K562 (cell line): Measurements from ENCODE around the gene C1orf74. TPM values are rescaled to one million over a fixed set of nuclear protein-coding genes. Genes with fewer than 3 reads are reported as not detected.

Experiments
- ATAC-seq: fragments of 200-7000 bp; cut with Tn5 transposase; 3 replicates; pipeline ENCODE4 v1.9.1; 2020; ENCODE audit warnings: moderate library complexity
- BruUV-seq: library from RNA; stranded (reverse); fragments of 400-500 nt; replicated peaks from 2 replicates; lab custom pipeline; 2021; lab: Mats Ljungman, UMichigan
- CTCF ChIA-PET: fragments of 300-600 bp; formaldehyde crosslinking; extraction: SDS; loops from one replicate; lab custom pipeline; 2021; ENCODE audit warnings: low intra/inter-chr PET ratio; lab: Yijun Ruan, JAX
- POLR2A ChIA-PET: fragments of 300-600, 350-650 bp; sonication (Branson Sonifier 250); formaldehyde crosslinking; extraction: SDS; loops from one replicate; lab custom pipeline; 2021; ENCODE audit warnings: antibody characterized with exemption, inconsistent platforms; lab: Yijun Ruan, JAX
- DNase-seq, 4 experiments: peaks; one replicate each; pipeline versions ENCODE4 v3.0.0 to v3.0.0-alpha.2; 2011 to 2018; ENCODE audit warnings: low spot score in 3 of 4, mixed read lengths in 3 of 4; ENCODE audit errors: extremely low read depth in 1 of 4
- FAIRE-seq: peaks from 2 replicates; lab custom pipeline; 2011; peaks lifted over from hg19 to GRCh38; lab: Jason Lieb, UNC
- H2AFZ ChIP-seq: 2 replicates; pipeline ENCODE4 v1.6.0; 2011; ENCODE audit warnings: low read depth, low read length, control low read depth, inconsistent platforms
- H3K27ac ChIP-seq: fragments of 200-600 bp; 3 replicates; pipeline ENCODE4 v1.8.0; 2011; ENCODE audit warnings: low read depth, mild to moderate bottlenecking, control low read depth, inconsistent platforms, low read length, moderate library complexity, mixed read lengths; ENCODE audit errors: extremely low read depth
- H3K27me3 ChIP-seq, 2 experiments: fragments of 300-600 bp in 1 of 2; 2 replicates in 1 of 2; 3 replicates in 1 of 2; pipeline versions ENCODE4 v1.6.0 to v1.8.0; 2011; ENCODE audit warnings: inconsistent platforms in 2 of 2, low read length in 2 of 2, mild to moderate bottlenecking in 1 of 2, mixed read lengths in 1 of 2, moderate library complexity in 1 of 2; ENCODE audit not compliant: control insufficient read depth in 2 of 2, insufficient read depth in 2 of 2
- H3K36me3 ChIP-seq: fragments of 300-600 bp; 3 replicates; pipeline ENCODE4 v1.8.0; 2011; ENCODE audit warnings: mild to moderate bottlenecking, low read length, inconsistent platforms; ENCODE audit not compliant: control insufficient read depth, insufficient read depth
- H3K4me1 ChIP-seq, 2 experiments: fragments of 200-600 bp in 1 of 2; replicated peaks in 1 of 2; 2 replicates in 1 of 2; 3 replicates in 1 of 2; pipeline versions ENCODE4 v1.5.1 to v1.8.0; 2011; ENCODE audit warnings: inconsistent platforms in 2 of 2, low read length in 2 of 2, mild to moderate bottlenecking in 1 of 2, mixed read lengths in 1 of 2, moderate library complexity in 1 of 2; ENCODE audit not compliant: control insufficient read depth in 2 of 2, insufficient read depth in 2 of 2
- H3K4me2 ChIP-seq: 2 replicates; pipeline ENCODE4 v1.6.1; 2011; ENCODE audit warnings: low read length, control low read depth, inconsistent platforms, mixed read lengths; ENCODE audit not compliant: insufficient read depth
- H3K4me3 ChIP-seq: fragments of 200-600 bp; sonication (generic), shearing (Covaris generic); 2 replicates; pipeline ENCODE4 v1.5.1; 2016; ENCODE audit warnings: control low read depth, inconsistent platforms
- H3K79me2 ChIP-seq: fragments of 200-600 bp; 3 replicates; pipeline ENCODE4 v1.8.0; 2011; ENCODE audit warnings: low read length, inconsistent platforms; ENCODE audit not compliant: control insufficient read depth, insufficient read depth
- H3K9ac ChIP-seq, 2 experiments: 2 replicates each; pipeline versions ENCODE4 v1.6.0 to v1.6.1; 2011; ENCODE audit warnings: low read depth in 2 of 2, low read length in 2 of 2, control low read depth in 1 of 2, inconsistent platforms in 1 of 2, mild to moderate bottlenecking in 1 of 2, mixed read lengths in 1 of 2; ENCODE audit not compliant: insufficient read depth in 1 of 2
- H3K9me1 ChIP-seq: one replicate; pipeline ENCODE4 v1.6.0; 2011; ENCODE audit warnings: inconsistent platforms, mild to moderate bottlenecking, low read length, moderate library complexity; ENCODE audit not compliant: control insufficient read depth, insufficient read depth
- H3K9me3 ChIP-seq: replicated peaks from 2 replicates; pipeline ENCODE4 v1.5.1; 2011; ENCODE audit warnings: low read depth, low read length, inconsistent platforms; ENCODE audit not compliant: control insufficient read depth, insufficient read depth
- H4K20me1 ChIP-seq: replicated peaks from 2 replicates; pipeline ENCODE4 v1.6.1; 2011; ENCODE audit warnings: low read length, inconsistent platforms, mixed read lengths; ENCODE audit not compliant: control insufficient read depth, insufficient read depth
- MAFK ChIP-seq: IDR thresholded peaks from 2 replicates; pipeline ENCODE4 v1.6.1; 2011; ENCODE audit warnings: low read length, improper control_type of control experiment
- POLR2A ChIP-seq: fragments of 450-650 bp; conservative IDR thresholded peaks from 2 replicates; pipeline ENCODE4 v1.6.1; 2016
- PYGO2 ChIP-seq: fragments of 450-650 bp; IDR thresholded peaks from 2 replicates; pipeline ENCODE4 v1.6.1; 2016; ENCODE audit warnings: mild to moderate bottlenecking, missing genetic modification characterization, moderate library complexity, missing compliant biosample characterization
- SMARCA4 ChIP-seq: fragments of 450-650 bp; IDR thresholded peaks from 2 replicates; pipeline ENCODE4 v1.6.1; 2016
- STAT6 ChIP-seq: sonication (generic); formaldehyde crosslinking; IDR thresholded peaks from 2 replicates; pipeline ENCODE4 v1.8.1; 2023; ENCODE audit warnings: mild to moderate bottlenecking, missing genetic modification reagents
- TRIM28 ChIP-seq: fragments of 450-650 bp; IDR thresholded peaks from 2 replicates; pipeline ENCODE4 v1.6.1; 2017
- UBTF ChIP-seq, 2 experiments: IDR thresholded peaks; 2 replicates each; pipeline ENCODE4 v1.6.1; 2012; ENCODE audit warnings: improper control_type of control experiment in 2 of 2, low read depth in 2 of 2, low read length in 2 of 2, borderline replicate concordance in 1 of 2
- USF2 ChIP-seq: sonication (generic); formaldehyde crosslinking; IDR thresholded peaks from 2 replicates; pipeline ENCODE4 v1.5.0; 2020; ENCODE audit warnings: missing genetic modification reagents
- ZNF75A ChIP-seq: fragments of 450-650 bp; formaldehyde crosslinking; IDR thresholded peaks from 2 replicates; pipeline ENCODE4 v1.4.0; 2020; ENCODE audit warnings: mild to moderate bottlenecking
- ZNF778 ChIP-seq: fragments of 450-650 bp; formaldehyde crosslinking; IDR thresholded peaks from 2 replicates; pipeline ENCODE4 v1.4.0; 2020; ENCODE audit warnings: mild to moderate bottlenecking, moderate library complexity
- WGBS: fragments of 100-300 bp; shearing (Covaris generic); methylation state at CpG from one replicate; pipeline ENCODE4 v1.1.6; 2016; ENCODE audit warnings: low coverage, mixed read lengths; ENCODE audit not compliant: insufficient coverage; ENCODE audit errors: missing lambda C conversion rate; 5-methylcytosine and 5-hydroxymethylcytosine counted together
- in situ Hi-C: fragments of 300-500 bp; cut with MboI; formaldehyde crosslinking; loops from 4 replicates; pipeline ENCODE4 v1.15.0; 2018; ENCODE audit warnings: inconsistent platforms, mixed read lengths
- intact Hi-C: fragments of 100-400 bp; cut with micrococcal nuclease; formaldehyde crosslinking; loops from 2 replicates; pipeline ENCODE4 v1.14.2; 2022
- polyA plus RNA-seq, 8 experiments: library from polyadenylated mRNA; depleted of rRNA in 4 of 8; stranded (reverse) in 5 of 8; unstranded in 3 of 8; fragments of >200 nt; fragmentation: Nextera tagmentation in 2 of 8; fragmentation: Illumina TruSeq in 1 of 8; extraction: Ambion mirVana in 2 of 8; extraction: Trizol in 1 of 8; gene quantifications; 2 replicates each; pipeline versions ENCODE4 v1.2.1 to v1.2.3, GENCODE V29; 2011 to 2014; ENCODE audit warnings: inconsistent platforms in 1 of 8, missing spikeins in 1 of 8
- total RNA-seq, 7 experiments: library from RNA; depleted of rRNA in 6 of 7; stranded (reverse); fragments of >200 nt in 6 of 7; fragmentation: Illumina TruSeq in 2 of 7; extraction: Trizol in 2 of 7; gene quantifications; 2 replicates each; pipeline versions ENCODE4 v1.2.1 to v1.2.3, GENCODE V29; 2011 to 2021; ENCODE audit warnings: low replicate concordance in 1 of 7
- TF ChIP-seq, protein P1 (sequence below): IDR thresholded peaks from 2 replicates; pipeline ENCODE4 v1.6.1; 2016; ENCODE audit warnings: missing genetic modification characterization, missing compliant biosample characterization

C1orf74 gene
- total and polyA plus RNA-seq, 9 of the 15 experiments (the other 6 are each of a cell fraction or from before 2014, with no cell fraction given) = 4.0 to 7.6 (median 5.7) TPM

DNA sequence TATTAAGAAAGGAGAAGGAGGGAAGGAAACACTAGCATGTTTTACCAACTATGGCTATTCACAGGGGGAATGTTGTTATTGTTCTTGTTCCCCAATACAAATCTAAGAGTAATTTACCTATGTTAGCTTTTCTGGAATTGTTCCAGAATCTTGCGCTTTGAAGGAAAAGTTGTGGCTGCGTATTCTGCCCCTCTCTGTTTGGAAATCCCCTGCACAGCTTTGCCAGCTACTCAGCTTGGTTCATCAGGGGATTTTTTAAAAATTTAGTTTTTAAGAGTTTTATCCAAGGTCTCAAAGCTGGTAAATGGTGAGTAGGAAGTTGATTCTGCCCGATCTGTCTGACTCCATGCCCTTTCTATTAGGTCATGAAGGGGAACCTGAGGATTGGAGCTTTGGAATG lies 31.1 kb upstream of the C1orf74 start:
- Histone ChIP-seq H3K4me2 (no peak overlapping the region), H3K9ac (no peak overlapping the region), H2AFZ (no peak overlapping the region), H3K9me3 (no peaks in the 10 kb centered on the region), H3K4me3 (no peak overlapping the region), H3K27me3 (peaks cover 0 to 8% of the 10 kb centered on the region in 2 experiments; a peak in 2 of 5 replicates), H3K36me3 (no peaks in the 10 kb centered on the region), H3K79me2 (no peaks in the 10 kb centered on the region), H3K27ac (no peak overlapping the region), H4K20me1 (no peaks in the 10 kb centered on the region), H3K4me1 (no peaks in the 10 kb centered on the region; a peak in 1 of 5 replicates), H3K9me1 (no peaks in the 10 kb centered on the region)
- FAIRE-seq (peak; percentile 57), DNase-seq (no peak), ATAC-seq (no peak)
- ChIA-PET CTCF (no interaction called here), POLR2A (interaction anchor here (1.0 to 1.3 kb wide), 2 partner anchors 8 to 10 kb away, joined by 5 to 6 read pairs; partner anchors contain the start of gene IRF6)
- WGBS = 48% methylated on average over 3 of the region's 3 CpGs
- in situ Hi-C loops (no loop called here), intact Hi-C loops (no loop called here)
- TF ChIP-seq STAT6 (CRISPR knock-in tag) = no peak
- TF ChIP-seq MAFK = no peak
- TF ChIP-seq, protein P1, sequence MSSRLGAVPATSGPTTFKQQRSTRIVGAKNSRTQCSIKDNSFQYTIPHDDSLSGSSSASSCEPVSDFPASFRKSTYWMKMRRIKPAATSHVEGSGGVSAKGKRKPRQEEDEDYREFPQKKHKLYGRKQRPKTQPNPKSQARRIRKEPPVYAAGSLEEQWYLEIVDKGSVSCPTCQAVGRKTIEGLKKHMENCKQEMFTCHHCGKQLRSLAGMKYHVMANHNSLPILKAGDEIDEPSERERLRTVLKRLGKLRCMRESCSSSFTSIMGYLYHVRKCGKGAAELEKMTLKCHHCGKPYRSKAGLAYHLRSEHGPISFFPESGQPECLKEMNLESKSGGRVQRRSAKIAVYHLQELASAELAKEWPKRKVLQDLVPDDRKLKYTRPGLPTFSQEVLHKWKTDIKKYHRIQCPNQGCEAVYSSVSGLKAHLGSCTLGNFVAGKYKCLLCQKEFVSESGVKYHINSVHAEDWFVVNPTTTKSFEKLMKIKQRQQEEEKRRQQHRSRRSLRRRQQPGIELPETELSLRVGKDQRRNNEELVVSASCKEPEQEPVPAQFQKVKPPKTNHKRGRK (tag) = no peak
- no peak for TF ChIP-seq SMARCA4
- TF ChIP-seq ZNF778 (CRISPR knock-in tag) = no peak
- TF ChIP-seq TRIM28 = no peak
- TF ChIP-seq POLR2A = no peak
- no peak for TF ChIP-seq UBTF (IDR thresholded peaks at IDR 0.05; ENCODE audit: borderline replicate concordance in 1 of 2, low read depth in 2 of 2, low read length in 2 of 2)
- no peak for TF ChIP-seq ZNF75A (CRISPR knock-in tag)
- TF ChIP-seq USF2 = no peak
- no peak for TF ChIP-seq PYGO2 (tag)
- TF ChIP-seq, all 486 proteins: peak for 0
- BruUV-seq = no TSS peak
